ENCODE data around the gene NUDT3. TPM values are rescaled to one million over a fixed set of nuclear protein-coding genes. Genes with fewer than 3 reads are reported as not detected.

Gene NUDT3
- total RNA-seq, 1 experiment from 2014 or later, result 48.4 TPM

DNA sequence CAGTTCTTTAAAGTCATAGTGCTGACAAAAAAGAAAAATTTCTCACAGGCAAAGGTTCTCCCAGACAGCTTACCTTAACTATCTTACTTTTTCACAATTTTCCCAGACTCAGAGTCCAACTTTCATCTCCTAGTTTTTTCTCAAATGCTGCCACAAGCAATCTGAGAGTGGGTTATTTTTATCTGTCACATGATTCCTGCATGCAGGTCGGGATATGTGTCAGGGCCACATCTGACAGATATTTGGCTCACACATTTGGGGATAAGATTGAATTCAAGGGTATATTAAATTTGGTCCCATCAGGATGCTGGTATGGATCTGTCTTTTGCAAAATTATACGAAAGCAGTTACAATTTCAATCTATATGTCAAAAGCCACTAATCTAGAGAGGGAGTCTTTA, 93.5 kb downstream of the NUDT3 start:
- CTCF ChIA-PET, result interaction anchor here (1.4 kb wide), 1 partner anchor 103 kb away, joined by 3 read pairs; no protein-coding TSS in a partner anchor
- BruUV-seq (replicated peaks), result no TSS peak
- no peak overlapping the region for H3K4me3 Mint-ChIP-seq (ENCODE audit: low read depth, unreplicated experiment)
- TF ChIP-seq, protein P1, sequence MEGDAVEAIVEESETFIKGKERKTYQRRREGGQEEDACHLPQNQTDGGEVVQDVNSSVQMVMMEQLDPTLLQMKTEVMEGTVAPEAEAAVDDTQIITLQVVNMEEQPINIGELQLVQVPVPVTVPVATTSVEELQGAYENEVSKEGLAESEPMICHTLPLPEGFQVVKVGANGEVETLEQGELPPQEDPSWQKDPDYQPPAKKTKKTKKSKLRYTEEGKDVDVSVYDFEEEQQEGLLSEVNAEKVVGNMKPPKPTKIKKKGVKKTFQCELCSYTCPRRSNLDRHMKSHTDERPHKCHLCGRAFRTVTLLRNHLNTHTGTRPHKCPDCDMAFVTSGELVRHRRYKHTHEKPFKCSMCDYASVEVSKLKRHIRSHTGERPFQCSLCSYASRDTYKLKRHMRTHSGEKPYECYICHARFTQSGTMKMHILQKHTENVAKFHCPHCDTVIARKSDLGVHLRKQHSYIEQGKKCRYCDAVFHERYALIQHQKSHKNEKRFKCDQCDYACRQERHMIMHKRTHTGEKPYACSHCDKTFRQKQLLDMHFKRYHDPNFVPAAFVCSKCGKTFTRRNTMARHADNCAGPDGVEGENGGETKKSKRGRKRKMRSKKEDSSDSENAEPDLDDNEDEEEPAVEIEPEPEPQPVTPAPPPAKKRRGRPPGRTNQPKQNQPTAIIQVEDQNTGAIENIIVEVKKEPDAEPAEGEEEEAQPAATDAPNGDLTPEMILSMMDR (IDR thresholded peaks at IDR 0.05; ENCODE audit: unreplicated experiment), result no peak
- H3K9me3 Mint-ChIP-seq (ENCODE audit: low read depth, unreplicated experiment), result no peaks in the 10 kb centered on the region
- peaks cover 26% of the 10 kb centered on the region for H3K36me3 Mint-ChIP-seq (ENCODE audit: insufficient read depth, unreplicated experiment)
- no peaks in the 10 kb centered on the region for H3K27me3 Mint-ChIP-seq (ENCODE audit: unreplicated experiment)
- H3K27ac Mint-ChIP-seq (ENCODE audit: unreplicated experiment), result no peak overlapping the region
- H3K4me1 Mint-ChIP-seq (ENCODE audit: low read depth, unreplicated experiment), result peaks cover 4% of the 10 kb centered on the region
- intact Hi-C loops (cut with micrococcal nuclease; ENCODE audit: unreplicated experiment), result no loop called here
- DNase-seq, result no peak

DNA sequence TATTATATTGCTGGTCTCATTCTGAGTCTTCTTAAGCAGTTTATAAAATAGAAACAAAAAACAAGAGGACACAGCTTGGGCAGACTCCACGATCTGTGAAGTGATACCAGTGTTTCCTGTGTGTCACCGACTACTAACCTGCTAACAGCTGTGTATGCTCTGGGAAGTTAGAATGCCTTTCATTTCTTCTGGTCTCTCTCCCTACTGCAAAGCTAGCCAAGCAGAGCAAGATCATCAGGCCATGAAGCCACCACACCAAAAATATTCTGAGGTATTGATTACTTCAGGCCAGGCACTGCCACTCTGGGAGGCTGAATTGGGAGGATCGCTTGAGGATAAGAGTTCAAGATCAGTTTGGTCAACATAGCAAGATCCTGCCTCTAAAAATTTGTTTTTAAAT, 96.7 kb downstream of the NUDT3 start:
- no peak overlapping the region for H3K4me3 Mint-ChIP-seq (ENCODE audit: low read depth, unreplicated experiment)
- CTCF ChIA-PET, result interaction anchor here (0.7 kb wide), 1 partner anchor 24 kb away, joined by 5 read pairs; no protein-coding TSS in a partner anchor
- H3K36me3 Mint-ChIP-seq (ENCODE audit: insufficient read depth, unreplicated experiment), result peaks cover 47% of the 10 kb centered on the region
- H3K27ac Mint-ChIP-seq (ENCODE audit: unreplicated experiment), result no peak overlapping the region
- H3K4me1 Mint-ChIP-seq (ENCODE audit: low read depth, unreplicated experiment), result peaks cover 8% of the 10 kb centered on the region
- no peak for DNase-seq
- no TSS peak for BruUV-seq (replicated peaks)
- TF ChIP-seq, protein P1 (IDR thresholded peaks at IDR 0.05; ENCODE audit: unreplicated experiment), result no peak
- no peaks in the 10 kb centered on the region for H3K27me3 Mint-ChIP-seq (ENCODE audit: unreplicated experiment)
- intact Hi-C loops (cut with micrococcal nuclease; ENCODE audit: unreplicated experiment), result no loop called here
- no peaks in the 10 kb centered on the region for H3K9me3 Mint-ChIP-seq (ENCODE audit: low read depth, unreplicated experiment)

DNA sequence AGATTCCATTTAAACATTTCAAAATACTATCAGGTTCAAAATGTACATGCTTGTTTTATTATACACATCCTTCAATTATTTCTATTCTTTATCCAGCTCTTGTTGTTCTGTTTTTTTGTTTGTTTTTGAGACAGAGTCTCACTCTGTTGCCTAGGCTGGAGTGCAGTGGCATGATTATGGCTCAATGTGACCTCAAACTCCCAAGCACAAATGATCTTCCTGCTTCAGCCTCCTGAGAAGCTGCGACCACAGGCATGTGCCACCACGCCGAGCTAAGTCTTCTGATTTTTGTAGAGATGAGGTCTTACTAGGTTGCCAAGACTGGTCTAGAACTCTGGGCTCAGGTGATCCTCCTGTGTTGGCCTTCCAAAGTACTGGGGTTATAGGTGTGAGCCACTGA, 99.5 kb downstream of the NUDT3 start:
- Mint-ChIP-seq H3K27me3 (ENCODE audit: unreplicated experiment) (no peaks in the 10 kb centered on the region), H3K9me3 (ENCODE audit: low read depth, unreplicated experiment) (no peaks in the 10 kb centered on the region), H3K4me3 (ENCODE audit: low read depth, unreplicated experiment) (no peak overlapping the region), H3K4me1 (ENCODE audit: low read depth, unreplicated experiment) (peaks cover 8% of the 10 kb centered on the region), H3K27ac (ENCODE audit: unreplicated experiment) (no peak overlapping the region), H3K36me3 (ENCODE audit: insufficient read depth, unreplicated experiment) (peaks cover 64% of the 10 kb centered on the region)
- TF ChIP-seq, protein P1 (IDR thresholded peaks at IDR 0.05; ENCODE audit: unreplicated experiment), result no peak
- intact Hi-C loops (cut with micrococcal nuclease; ENCODE audit: unreplicated experiment), result no loop called here
- DNase-seq, result no peak
- no TSS peak for BruUV-seq (replicated peaks)
- CTCF ChIA-PET, result interaction anchor here (1.0 kb wide), 1 partner anchor 10 kb away, joined by 3 read pairs; no protein-coding TSS in a partner anchor

DNA sequence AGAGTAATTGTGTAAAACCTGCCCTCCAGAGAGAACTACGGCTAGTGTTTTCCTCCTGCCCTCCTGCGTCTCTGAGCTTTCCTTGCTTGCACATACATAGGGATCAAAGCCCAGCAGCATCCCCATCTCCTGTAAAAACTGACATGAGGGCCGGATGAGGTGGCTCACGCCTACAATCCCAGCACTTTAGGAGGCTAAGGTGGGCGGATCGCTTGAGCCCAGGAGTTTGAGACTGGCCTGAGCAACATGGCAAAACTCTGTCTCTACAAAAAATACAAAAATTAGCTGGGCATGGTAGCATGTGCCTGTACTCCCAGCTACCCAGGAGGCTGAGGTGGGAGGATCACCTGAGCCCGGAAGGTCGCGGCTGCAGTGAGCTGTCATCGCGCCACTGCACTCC, 103.3 kb downstream of the NUDT3 start:
- no TSS peak for BruUV-seq (replicated peaks)
- peaks cover 8% of the 10 kb centered on the region for H3K4me1 Mint-ChIP-seq (ENCODE audit: low read depth, unreplicated experiment)
- H3K27ac Mint-ChIP-seq (ENCODE audit: unreplicated experiment), result no peak overlapping the region
- no peak for DNase-seq
- TF ChIP-seq, protein P1 (IDR thresholded peaks at IDR 0.05; ENCODE audit: unreplicated experiment), result no peak
- CTCF ChIA-PET, result interaction anchor here (0.5 kb wide), 2 partner anchors 15 to 362 kb away, joined by 3 to 4 read pairs; no protein-coding TSS in a partner anchor
- no peaks in the 10 kb centered on the region for H3K9me3 Mint-ChIP-seq (ENCODE audit: low read depth, unreplicated experiment)
- no peaks in the 10 kb centered on the region for H3K27me3 Mint-ChIP-seq (ENCODE audit: unreplicated experiment)
- intact Hi-C loops (cut with micrococcal nuclease; ENCODE audit: unreplicated experiment), result no loop called here
- H3K4me3 Mint-ChIP-seq (ENCODE audit: low read depth, unreplicated experiment), result no peak overlapping the region
- peaks cover 64% of the 10 kb centered on the region for H3K36me3 Mint-ChIP-seq (ENCODE audit: insufficient read depth, unreplicated experiment)
